ENCODE data around the gene MAPK8. TPM values are rescaled to one million over a fixed set of nuclear protein-coding genes. Genes with fewer than 3 reads are reported as not detected.

The MAPK8 gene
- polyA plus RNA-seq, 1 experiment = 75.6 TPM

GRCh38 chr10:48450741-48451466, 144.4 kb downstream of the MAPK8 start:
- Histone ChIP-seq H3K4me3 (ENCODE audit: low read depth, low read length) (no peak overlapping the region), H3K27ac (ENCODE audit: low read depth, low read length) (no peak overlapping the region), H3K9me3 (ENCODE audit: control insufficient read depth, insufficient read depth, low read length) (no peaks in the 10 kb centered on the region), H3K27me3 (ENCODE audit: control insufficient read depth, insufficient read depth, low read length) (no peaks in the 10 kb centered on the region)
- no peak for TF ChIP-seq CTCF (IDR thresholded peaks at IDR 0.05; ENCODE audit: low read depth, low read length)
- CTCF ChIA-PET = no interaction called here
- DNase-seq (ENCODE audit: low read depth, low spot score) = no peak
- POLR2A ChIA-PET = no interaction called here

- H3K4me3 ChIP-seq (ENCODE audit: low read depth, low read length) = no peak overlapping the region
- no peaks in the 10 kb centered on the region for H3K27me3 ChIP-seq (ENCODE audit: control insufficient read depth, insufficient read depth, low read length)
- no peak for DNase-seq (ENCODE audit: low read depth, low spot score)
- no peaks in the 10 kb centered on the region for H3K9me3 ChIP-seq (ENCODE audit: control insufficient read depth, insufficient read depth, low read length)
- CTCF ChIA-PET = interaction anchor here (1.2 kb wide), 1 partner anchor 204 kb away, joined by 5 read pairs; no protein-coding TSS in a partner anchor
- POLR2A ChIA-PET = no interaction called here
- no peak for TF ChIP-seq CTCF (IDR thresholded peaks at IDR 0.05; ENCODE audit: low read depth, low read length)
- H3K27ac ChIP-seq (ENCODE audit: low read depth, low read length) = no peak overlapping the region
These were observed 145.7 kb downstream of the MAPK8 start for GRCh38 chr10:48451969-48452878.

GRCh38 chr10:48452879-48453412, 146.5 kb downstream of the MAPK8 start:
- Histone ChIP-seq H3K27ac (ENCODE audit: low read depth, low read length) (no peak overlapping the region), H3K4me3 (ENCODE audit: low read depth, low read length) (no peak overlapping the region), H3K9me3 (ENCODE audit: control insufficient read depth, insufficient read depth, low read length) (no peaks in the 10 kb centered on the region), H3K27me3 (ENCODE audit: control insufficient read depth, insufficient read depth, low read length) (no peaks in the 10 kb centered on the region)
- POLR2A ChIA-PET = no interaction called here
- no peak for TF ChIP-seq CTCF (IDR thresholded peaks at IDR 0.05; ENCODE audit: low read depth, low read length)
- no peak for DNase-seq (ENCODE audit: low read depth, low spot score)
- CTCF ChIA-PET = interaction anchor here (1.2 kb wide), 1 partner anchor 203 kb away, joined by 5 read pairs; no protein-coding TSS in a partner anchor

GRCh38 chr10:48453451-48454301, 147.2 kb downstream of the MAPK8 start:
- Histone ChIP-seq H3K9me3 (ENCODE audit: control insufficient read depth, insufficient read depth, low read length) (no peaks in the 10 kb centered on the region), H3K4me3 (ENCODE audit: low read depth, low read length) (no peak overlapping the region), H3K27me3 (ENCODE audit: control insufficient read depth, insufficient read depth, low read length) (no peaks in the 10 kb centered on the region), H3K27ac (ENCODE audit: low read depth, low read length) (no peak overlapping the region)
- POLR2A ChIA-PET = no interaction called here
- no peak for TF ChIP-seq CTCF (IDR thresholded peaks at IDR 0.05; ENCODE audit: low read depth, low read length)
- DNase-seq (ENCODE audit: low read depth, low spot score) = no peak
- CTCF ChIA-PET = no interaction called here

Measured in AG04450 (cell line).